ENCODE measurements around the gene EBF3.

The EBF3 gene

DNA sequence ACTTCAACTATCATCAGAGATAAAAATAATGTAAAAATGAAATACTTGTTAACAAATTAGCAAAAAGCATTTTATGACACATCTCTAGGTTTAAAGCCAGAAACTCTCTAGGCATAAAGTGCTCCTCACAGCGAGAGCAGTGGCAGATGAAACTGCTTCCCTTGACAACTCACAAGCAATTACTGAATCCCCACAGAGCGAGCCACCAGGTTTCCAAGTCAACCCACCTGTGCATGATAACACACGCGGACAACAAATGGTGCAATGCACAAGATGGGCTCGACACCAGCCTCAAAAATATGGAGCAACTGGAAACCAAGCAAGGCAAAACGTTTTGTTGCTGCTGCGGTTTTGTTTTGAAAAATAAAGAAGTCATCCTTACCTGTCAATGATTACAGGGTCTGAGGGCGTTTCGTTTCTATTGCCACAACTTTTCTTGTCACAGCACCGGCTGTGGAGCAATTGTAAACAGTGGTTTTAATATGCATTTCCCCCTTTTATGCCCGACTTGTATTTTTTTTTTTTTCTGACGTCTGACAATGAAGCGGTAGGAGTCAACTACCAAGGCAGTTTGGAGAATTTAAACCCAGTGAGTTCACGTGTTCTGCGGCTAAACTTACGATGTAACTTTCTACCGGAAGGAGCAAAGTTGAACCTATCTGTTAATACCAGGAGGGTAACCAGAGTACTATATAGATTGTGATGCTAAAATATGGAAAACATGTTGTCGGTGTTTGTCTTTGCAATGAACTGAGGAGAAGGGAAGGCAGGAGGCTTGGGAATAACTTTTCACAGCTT, 7.0 kb downstream of the EBF3 start:
- H3K4me1 Mint-ChIP-seq (ENCODE audit: low read depth) = peaks cover 30% of the 10 kb centered on the region
- peaks cover 5% of the 10 kb centered on the region for H3K9me3 Mint-ChIP-seq (ENCODE audit: low read depth)
- peaks cover 53% of the 10 kb centered on the region for H3K27me3 Mint-ChIP-seq
- H3K4me3 Mint-ChIP-seq = no peak overlapping the region
- no peaks in the 10 kb centered on the region for H3K36me3 Mint-ChIP-seq
- no peak overlapping the region for H3K27ac Mint-ChIP-seq

DNA sequence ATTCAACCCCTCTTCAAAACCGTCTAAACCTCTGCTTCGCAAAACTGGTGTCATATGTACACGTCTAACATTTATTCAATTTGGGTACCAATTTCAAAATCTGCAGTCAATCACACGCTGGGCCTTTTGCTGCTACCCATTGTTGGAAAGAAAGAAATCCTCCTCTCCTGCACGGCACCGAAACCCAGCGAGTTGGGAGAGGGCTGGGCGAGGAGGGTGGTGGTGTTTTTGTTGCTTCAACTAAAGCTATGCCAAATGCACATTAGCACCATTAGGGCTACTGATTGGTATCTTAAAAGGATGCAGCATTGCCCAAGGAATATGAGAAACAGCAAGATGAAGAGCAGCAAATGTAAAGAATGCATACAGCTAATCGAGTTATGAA, 7.8 kb downstream of the EBF3 start:
- Mint-ChIP-seq H3K27me3 (peaks cover 45% of the 10 kb centered on the region), H3K4me3 (no peak overlapping the region), H3K9me3 (ENCODE audit: low read depth) (peaks cover 5% of the 10 kb centered on the region), H3K27ac (no peak overlapping the region), H3K4me1 (ENCODE audit: low read depth) (peaks cover 23% of the 10 kb centered on the region), H3K36me3 (no peaks in the 10 kb centered on the region)

DNA sequence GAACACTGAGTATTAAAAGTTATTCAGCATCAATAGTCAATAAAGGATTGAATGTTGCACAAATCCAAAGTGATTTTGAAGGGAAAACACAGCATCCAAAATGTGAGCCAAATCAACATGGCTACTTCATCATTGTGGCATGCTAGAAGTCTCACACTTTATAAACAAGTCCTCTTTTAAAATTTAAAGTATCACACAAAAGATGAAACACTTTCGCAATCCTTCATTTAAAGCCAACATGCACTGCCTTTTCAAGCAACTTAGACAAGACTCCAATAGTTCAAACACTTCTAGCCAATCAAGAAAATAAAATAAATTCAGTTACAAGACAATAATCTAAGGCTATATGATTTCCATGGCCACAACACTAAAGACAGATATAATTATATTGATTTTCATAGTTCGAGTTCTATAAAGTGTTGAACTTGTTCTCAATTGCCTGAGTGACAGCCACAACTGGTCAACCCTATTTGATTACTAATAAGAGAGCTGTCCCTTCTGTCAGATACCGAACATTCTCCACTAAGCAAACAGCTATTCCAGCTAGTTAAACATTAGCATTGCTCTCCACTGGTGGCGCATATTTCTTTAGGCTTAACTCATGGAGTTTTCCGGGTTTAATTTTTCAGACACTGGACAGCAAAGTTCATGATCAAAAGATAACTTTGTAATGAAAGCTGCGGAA, 8.3 kb downstream of the EBF3 start:
- H3K9me3 Mint-ChIP-seq (ENCODE audit: low read depth) = peaks cover 5% of the 10 kb centered on the region
- peaks cover 40% of the 10 kb centered on the region for H3K27me3 Mint-ChIP-seq
- H3K4me3 Mint-ChIP-seq = no peak overlapping the region
- peaks cover 18% of the 10 kb centered on the region for H3K4me1 Mint-ChIP-seq (ENCODE audit: low read depth)
- no peak overlapping the region for H3K27ac Mint-ChIP-seq
- H3K36me3 Mint-ChIP-seq = no peaks in the 10 kb centered on the region

DNA sequence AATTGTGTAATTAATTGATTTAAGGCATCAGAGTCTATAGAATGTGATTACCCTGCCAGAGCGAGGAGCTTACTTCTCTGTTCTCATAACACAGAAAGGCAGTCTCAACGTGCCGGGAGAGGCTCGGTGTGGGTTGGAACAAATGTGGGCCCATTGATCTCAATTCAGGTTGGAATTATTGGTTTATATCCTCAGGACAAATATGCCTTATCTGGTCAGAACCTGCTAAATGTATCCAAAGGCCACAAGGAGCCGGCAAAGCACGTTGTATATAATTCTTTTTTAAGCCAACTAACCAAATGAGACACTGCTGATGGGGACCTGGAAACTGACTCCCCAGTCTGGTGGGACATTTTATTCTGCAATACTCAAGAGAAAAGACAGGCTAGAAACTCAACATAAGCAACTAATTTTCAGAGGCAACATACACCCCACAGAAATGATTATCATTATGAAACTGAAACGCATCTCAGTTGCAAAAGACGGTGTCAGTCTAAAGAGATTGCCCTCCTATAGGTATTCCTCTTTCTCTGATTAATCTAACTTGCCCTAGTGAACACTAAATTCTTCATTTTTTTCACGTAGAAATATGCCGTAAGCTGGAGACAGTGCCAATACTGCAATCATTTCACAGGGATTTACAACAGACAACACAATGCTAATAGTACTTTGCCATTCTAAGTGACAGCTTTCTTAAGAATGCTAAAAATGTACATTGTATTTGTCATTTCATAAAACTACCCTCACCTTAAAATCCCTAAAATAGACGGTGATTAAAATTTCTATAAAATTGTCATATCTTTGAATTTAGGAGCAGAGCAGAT, 9.4 kb downstream of the EBF3 start:
- Mint-ChIP-seq H3K27me3 (peaks cover 33% of the 10 kb centered on the region), H3K27ac (no peak overlapping the region), H3K36me3 (no peaks in the 10 kb centered on the region), H3K4me3 (no peak overlapping the region), H3K4me1 (ENCODE audit: low read depth) (peaks cover 10% of the 10 kb centered on the region), H3K9me3 (ENCODE audit: low read depth) (peaks cover 5% of the 10 kb centered on the region)

DNA sequence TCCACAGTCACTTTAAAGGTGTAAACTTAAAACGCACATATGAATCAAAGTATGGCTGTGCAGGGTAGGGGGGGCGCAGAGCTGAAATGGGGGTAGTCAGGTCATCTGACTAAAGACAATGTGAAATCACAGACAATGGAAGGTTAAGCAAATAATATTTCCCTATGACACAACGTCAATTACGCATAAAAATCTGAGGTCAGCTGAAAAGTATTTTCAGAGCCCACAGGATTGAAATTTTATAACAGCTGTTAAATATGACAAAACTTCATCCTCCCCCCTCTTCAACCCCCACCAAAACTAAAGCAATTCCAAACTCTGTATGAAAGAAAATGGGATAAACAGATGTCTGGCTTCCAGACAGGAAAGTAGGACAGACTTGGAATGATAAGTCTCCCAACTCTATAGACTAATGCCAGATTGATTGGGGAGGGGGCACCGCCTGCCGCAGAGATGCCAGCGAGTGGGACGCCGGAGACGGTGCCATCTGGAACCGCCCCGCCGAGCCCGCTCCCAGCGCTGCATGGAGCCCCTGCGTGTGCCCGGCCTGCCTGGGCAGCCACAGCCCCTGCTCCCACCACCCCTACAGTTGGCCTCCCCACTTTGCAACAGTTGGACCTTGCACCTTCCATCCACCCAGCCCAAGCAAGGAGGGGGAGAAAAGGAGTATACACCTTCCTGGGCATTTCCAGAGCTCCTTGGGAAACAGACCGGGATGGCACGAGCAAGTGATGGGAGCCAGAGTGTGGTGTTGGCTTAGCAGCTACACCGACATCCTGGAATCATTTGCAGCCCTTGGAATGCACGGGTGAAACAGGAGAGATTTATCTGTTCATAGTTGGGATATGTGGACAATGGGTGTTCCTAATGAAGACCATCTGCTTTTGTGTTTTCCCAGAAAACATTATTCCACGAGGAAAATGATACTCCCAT, 10.7 kb downstream of the EBF3 start:
- no peak overlapping the region for H3K27ac Mint-ChIP-seq
- H3K27me3 Mint-ChIP-seq = peaks cover 32% of the 10 kb centered on the region
- H3K36me3 Mint-ChIP-seq = no peaks in the 10 kb centered on the region
- peaks cover 5% of the 10 kb centered on the region for H3K9me3 Mint-ChIP-seq (ENCODE audit: low read depth)
- peaks cover 8% of the 10 kb centered on the region for H3K4me1 Mint-ChIP-seq (ENCODE audit: low read depth)
- H3K4me3 Mint-ChIP-seq = no peak overlapping the region

DNA sequence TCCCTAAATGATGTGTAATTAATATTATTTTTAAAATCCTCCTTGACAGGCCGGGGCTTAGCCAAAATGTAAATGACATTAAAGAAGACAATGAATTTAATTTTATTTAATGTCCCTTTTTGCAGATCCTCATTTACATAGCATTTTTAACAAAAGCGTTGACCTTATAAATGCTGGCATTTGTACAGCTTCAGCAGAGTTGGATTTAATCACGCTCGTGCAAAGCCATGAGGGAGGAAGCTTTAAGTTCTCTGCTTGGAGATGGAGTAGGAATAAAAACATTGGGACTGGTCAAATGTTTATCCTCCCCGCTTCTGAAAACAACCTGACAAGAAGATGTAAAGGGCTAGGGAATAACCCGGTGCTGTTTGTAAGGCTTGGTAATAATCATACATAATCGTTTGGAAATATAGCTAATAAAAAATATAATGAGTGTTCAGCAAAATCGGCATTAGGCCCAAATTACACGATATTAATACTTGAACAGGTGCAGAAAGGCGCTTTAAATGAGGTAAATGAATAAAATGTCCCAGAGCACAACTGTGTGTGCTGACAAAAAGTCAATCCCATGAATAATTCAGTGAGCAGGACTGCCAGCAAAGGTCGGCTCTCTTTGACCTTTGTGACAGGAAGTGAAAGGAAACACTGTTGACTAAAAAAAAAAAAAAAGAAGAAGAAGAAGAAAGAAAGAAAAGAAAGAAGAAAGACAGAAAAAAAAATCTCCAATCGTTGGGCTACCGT, 11.5 kb downstream of the EBF3 start:
- H3K27ac Mint-ChIP-seq = no peak overlapping the region
- H3K4me1 Mint-ChIP-seq (ENCODE audit: low read depth) = peaks cover 4% of the 10 kb centered on the region
- peaks cover 5% of the 10 kb centered on the region for H3K9me3 Mint-ChIP-seq (ENCODE audit: low read depth)
- H3K36me3 Mint-ChIP-seq = no peaks in the 10 kb centered on the region
- H3K4me3 Mint-ChIP-seq = no peak overlapping the region
- H3K27me3 Mint-ChIP-seq = peaks cover 25% of the 10 kb centered on the region

DNA sequence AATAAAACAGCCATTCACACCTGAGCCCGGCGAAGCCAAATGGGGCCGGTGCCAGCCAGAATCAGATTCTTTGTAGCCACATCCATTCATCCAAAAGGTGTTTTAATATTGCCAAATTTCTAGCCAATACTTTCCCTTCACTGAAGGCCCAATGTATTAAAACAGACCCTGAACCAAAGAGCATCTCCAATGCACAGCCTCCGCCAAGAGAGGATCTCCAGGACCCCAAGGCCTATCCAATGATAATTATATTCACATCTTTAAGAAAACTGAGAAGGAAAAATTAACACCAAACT, 12.2 kb downstream of the EBF3 start:
- H3K27ac Mint-ChIP-seq = no peak overlapping the region
- H3K27me3 Mint-ChIP-seq = peaks cover 20% of the 10 kb centered on the region
- peaks cover 5% of the 10 kb centered on the region for H3K9me3 Mint-ChIP-seq (ENCODE audit: low read depth)
- no peaks in the 10 kb centered on the region for H3K4me1 Mint-ChIP-seq (ENCODE audit: low read depth)
- H3K36me3 Mint-ChIP-seq = no peaks in the 10 kb centered on the region
- no peak overlapping the region for H3K4me3 Mint-ChIP-seq

DNA sequence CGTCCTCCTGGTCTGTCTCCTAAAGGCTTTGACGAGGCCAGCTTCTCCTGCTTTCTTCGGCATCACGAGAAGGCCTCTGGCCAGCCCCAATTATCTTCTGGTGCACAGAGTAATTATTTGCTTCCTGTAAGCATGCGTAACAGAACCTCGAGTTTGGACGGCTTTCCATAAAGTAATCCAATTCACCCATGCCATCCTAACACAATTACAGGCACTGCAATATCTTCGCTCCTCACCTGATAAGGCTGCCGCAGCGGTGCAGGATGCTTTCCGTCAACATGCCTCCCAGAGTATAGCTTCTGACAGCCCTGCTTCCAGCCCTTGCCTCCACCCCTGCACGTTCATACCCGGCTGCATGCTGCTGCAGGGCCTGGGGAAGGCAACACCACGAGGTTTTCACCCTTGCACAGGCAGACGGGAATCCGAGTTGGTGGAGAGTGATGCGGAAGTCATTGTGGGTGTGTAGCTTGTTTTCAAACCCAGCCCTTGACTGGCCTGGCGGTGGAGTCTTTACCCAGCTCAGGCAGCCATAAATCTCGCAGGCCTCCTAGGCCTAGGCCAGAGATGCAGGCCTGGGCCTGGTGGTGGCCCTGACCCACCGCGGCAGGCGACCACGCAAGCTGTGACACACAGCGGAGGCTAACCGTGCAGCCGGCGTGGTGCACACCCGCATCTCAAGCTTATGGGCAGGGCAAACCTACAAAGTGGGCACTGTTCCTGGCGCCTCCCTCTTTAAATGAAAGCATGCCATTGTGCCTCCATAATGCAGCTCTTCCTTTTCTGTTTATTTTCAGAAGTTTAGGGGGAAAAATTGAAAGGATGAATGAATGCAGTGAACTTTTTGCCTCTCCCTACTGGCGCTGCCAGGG, 12.7 kb downstream of the EBF3 start:
- Mint-ChIP-seq H3K9me3 (ENCODE audit: low read depth) (peaks cover 2% of the 10 kb centered on the region), H3K27ac (no peak overlapping the region), H3K27me3 (peaks cover 14% of the 10 kb centered on the region)

DNA sequence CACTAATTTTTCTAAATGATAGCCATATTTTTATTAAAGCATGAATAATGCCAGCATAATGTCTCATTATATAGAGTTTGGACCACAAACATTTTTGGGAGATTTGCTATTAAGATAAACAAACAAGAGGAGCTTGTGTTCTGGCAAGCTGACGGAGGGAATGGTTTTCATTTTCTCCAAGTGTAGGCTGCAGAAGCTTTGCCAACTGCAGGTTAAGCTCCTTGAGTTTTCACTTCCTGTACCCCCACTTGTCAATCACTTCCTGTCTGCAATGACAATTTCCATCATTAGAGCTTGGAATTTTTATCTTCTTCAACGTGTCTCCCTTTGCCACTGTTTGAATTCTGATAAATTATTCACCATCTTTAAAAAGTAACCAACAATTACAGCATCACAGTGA, 13.4 kb downstream of the EBF3 start:
- Mint-ChIP-seq H3K4me3 (no peak overlapping the region), H3K27me3 (peaks cover 11% of the 10 kb centered on the region)

More for the DNA sequence above, 12.7 kb downstream of the EBF3 start:
- Mint-ChIP-seq H3K4me1 (ENCODE audit: low read depth) (no peaks in the 10 kb centered on the region), H3K4me3 (no peak overlapping the region), H3K36me3 (no peaks in the 10 kb centered on the region)

DNA sequence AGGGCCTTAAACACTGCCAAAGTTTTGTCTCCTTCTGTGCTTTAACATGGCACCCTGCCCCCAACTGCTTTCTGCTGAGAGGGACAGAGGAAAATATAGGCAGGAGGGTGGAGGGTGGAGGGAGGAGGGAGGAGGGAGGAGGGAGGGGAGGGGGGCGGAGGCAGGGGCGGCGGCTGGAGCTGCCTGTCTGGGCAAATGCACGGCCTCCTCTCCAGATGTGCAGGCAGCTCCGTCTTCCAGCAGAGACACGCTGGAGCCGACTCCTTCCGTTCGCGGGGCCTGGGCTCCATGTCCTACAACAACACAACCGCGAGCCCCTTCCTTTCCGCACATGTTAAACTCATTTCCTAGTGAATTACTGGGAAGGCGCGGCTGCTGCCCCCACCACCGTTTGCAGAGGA, 14.2 kb downstream of the EBF3 start:
- Mint-ChIP-seq H3K4me1 (ENCODE audit: low read depth) (no peaks in the 10 kb centered on the region), H3K4me3 (no peak overlapping the region), H3K36me3 (no peaks in the 10 kb centered on the region), H3K9me3 (ENCODE audit: low read depth) (no peaks in the 10 kb centered on the region), H3K27me3 (peaks cover 9% of the 10 kb centered on the region), H3K27ac (no peak overlapping the region)

More for the DNA sequence above, 13.4 kb downstream of the EBF3 start:
- Mint-ChIP-seq H3K27ac (no peak overlapping the region), H3K9me3 (ENCODE audit: low read depth) (no peaks in the 10 kb centered on the region), H3K4me1 (ENCODE audit: low read depth) (no peaks in the 10 kb centered on the region), H3K36me3 (no peaks in the 10 kb centered on the region)

DNA sequence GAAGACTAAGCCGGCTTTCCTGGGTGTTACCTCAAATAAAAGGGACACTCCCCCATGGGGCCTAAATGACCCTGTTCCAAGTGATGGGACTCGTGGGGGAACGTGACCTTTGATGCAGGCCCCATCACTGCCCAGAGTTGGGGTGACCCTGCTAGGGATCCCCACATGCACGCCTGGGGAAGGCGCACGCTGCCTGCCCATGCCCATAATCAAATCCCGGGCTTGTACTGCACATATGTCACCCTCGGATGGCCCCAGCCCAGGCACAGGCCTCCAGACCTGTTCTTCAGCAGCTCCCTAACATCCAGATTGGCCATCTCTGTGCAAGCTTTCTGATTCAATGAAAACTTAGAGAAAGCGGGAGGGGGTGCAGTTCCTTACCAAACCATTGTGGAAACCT, 14.7 kb downstream of the EBF3 start:
- no peak overlapping the region for H3K4me3 Mint-ChIP-seq
- H3K4me1 Mint-ChIP-seq (ENCODE audit: low read depth) = no peaks in the 10 kb centered on the region
- no peak overlapping the region for H3K27ac Mint-ChIP-seq
- H3K36me3 Mint-ChIP-seq = no peaks in the 10 kb centered on the region
- no peaks in the 10 kb centered on the region for H3K9me3 Mint-ChIP-seq (ENCODE audit: low read depth)
- H3K27me3 Mint-ChIP-seq = peaks cover 8% of the 10 kb centered on the region

DNA sequence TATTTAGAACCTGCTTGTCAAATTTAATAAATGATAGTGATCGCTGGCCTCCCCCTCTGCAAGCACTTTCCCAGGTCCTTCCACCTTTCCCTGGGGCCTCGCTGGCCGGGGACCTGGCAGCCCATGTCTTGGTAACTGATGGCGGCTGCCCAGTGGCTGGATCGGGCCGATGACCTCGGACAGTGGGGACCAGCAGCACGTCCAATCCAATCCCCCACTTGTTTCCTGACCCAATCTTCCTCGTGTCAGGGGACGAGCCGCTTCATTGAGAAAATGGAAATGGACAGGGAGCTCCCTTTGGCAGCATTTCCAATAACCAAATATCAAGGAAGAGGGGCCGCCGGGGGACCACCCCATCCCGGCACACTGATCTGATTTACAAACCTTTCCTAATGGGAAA, 17.2 kb downstream of the EBF3 start:
- Mint-ChIP-seq H3K27me3 (peaks cover 5% of the 10 kb centered on the region), H3K4me3 (no peak overlapping the region), H3K27ac (no peak overlapping the region), H3K9me3 (ENCODE audit: low read depth) (no peaks in the 10 kb centered on the region), H3K36me3 (no peaks in the 10 kb centered on the region), H3K4me1 (ENCODE audit: low read depth) (no peaks in the 10 kb centered on the region)
